WTC11 (cell line): Measurements from ENCODE around the gene GLT8D1. TPM values are rescaled to one million over a fixed set of nuclear protein-coding genes. Genes with fewer than 3 reads are reported as not detected.

Source experiments
- ATAC-seq: fragments of 200-7000 bp; cut with Tn5 transposase; 2 replicates; pipeline ENCODE4 v1.10.0; 2021; ENCODE audit warnings: mild to moderate bottlenecking, moderate library complexity
- CTCF ChIA-PET: fragments of 300-600 bp; sonication (Branson Sonifier 250); formaldehyde crosslinking; loops from one replicate; lab custom pipeline; 2021; ENCODE audit warnings: antibody characterized with exemption; lab: Charles Lee
- POLR2A ChIA-PET: fragments of 350-600 bp; sonication (Branson Sonifier 250); formaldehyde crosslinking; loops from one replicate; lab custom pipeline; 2021; ENCODE audit warnings: antibody characterized with exemption; lab: Charles Lee
- DNase-seq: peaks from one replicate; pipeline ENCODE4 v3.0.0; 2021; ENCODE audit warnings: low spot score
- H3K27ac Mint-ChIP-seq: 2 replicates; pipeline ENCODE4 v1.8.0; 2021; ENCODE audit warnings: mixed read lengths
- H3K27me3 Mint-ChIP-seq: 2 replicates; pipeline ENCODE4 v1.8.0; 2021; ENCODE audit warnings: low read depth, mild to moderate bottlenecking, moderate library complexity, mixed read lengths
- H3K36me3 Mint-ChIP-seq: 2 replicates; pipeline ENCODE4 v1.8.0; 2021; ENCODE audit warnings: mixed read lengths
- H3K4me1 Mint-ChIP-seq: 2 replicates; pipeline ENCODE4 v1.8.0; 2022; ENCODE audit warnings: mixed read lengths
- H3K4me3 Mint-ChIP-seq: 2 replicates; pipeline ENCODE4 v1.8.0; 2021; ENCODE audit warnings: mild to moderate bottlenecking, moderate library complexity, mixed read lengths
- H3K9me3 Mint-ChIP-seq: 2 replicates; pipeline ENCODE4 v1.8.0; 2021; ENCODE audit warnings: mixed read lengths
- ATF1 ChIP-seq: sonication (generic); formaldehyde crosslinking; IDR thresholded peaks from 2 replicates; pipeline ENCODE4 v1.8.1; 2023; ENCODE audit warnings: mild to moderate bottlenecking, moderate library complexity, missing genetic modification reagents
- CREB1 ChIP-seq: sonication (generic); formaldehyde crosslinking; IDR thresholded peaks from 2 replicates; pipeline ENCODE4 v1.8.0; 2023; ENCODE audit warnings: mild to moderate bottlenecking, missing genetic modification reagents
- CREM ChIP-seq: sonication (generic); formaldehyde crosslinking; IDR thresholded peaks from 2 replicates; pipeline ENCODE4 v1.8.1; 2022; ENCODE audit warnings: mild to moderate bottlenecking, missing genetic modification reagents, moderate library complexity
- ETV6 ChIP-seq: sonication (generic); formaldehyde crosslinking; IDR thresholded peaks from 2 replicates; pipeline ENCODE4 v1.8.1; 2022; ENCODE audit warnings: mild to moderate bottlenecking, missing genetic modification reagents
- FOXJ3 ChIP-seq: sonication (generic); formaldehyde crosslinking; IDR thresholded peaks from 2 replicates; pipeline ENCODE4 v1.9.0; 2021; ENCODE audit warnings: missing genetic modification reagents, mild to moderate bottlenecking, borderline replicate concordance
- NFYB ChIP-seq: sonication (generic); formaldehyde crosslinking; conservative IDR thresholded peaks from 2 replicates; pipeline ENCODE4 v1.8.0; 2022; ENCODE audit warnings: low read depth, missing genetic modification reagents
- NR2C2 ChIP-seq: sonication (generic); formaldehyde crosslinking; IDR thresholded peaks from 2 replicates; pipeline ENCODE4 v1.8.0; 2022; ENCODE audit warnings: mild to moderate bottlenecking, missing genetic modification reagents
- RORB ChIP-seq: fragments of 250-450 bp; sonication (Bioruptor Pico); IDR thresholded peaks from 2 replicates; pipeline ENCODE4 v1.9.0; 2021; ENCODE audit warnings: mild to moderate bottlenecking
- SP1 ChIP-seq: sonication (generic); formaldehyde crosslinking; conservative IDR thresholded peaks from 2 replicates; pipeline ENCODE4 v1.8.1; 2022; ENCODE audit warnings: missing genetic modification reagents
- TEAD4 ChIP-seq: sonication (generic); formaldehyde crosslinking; IDR thresholded peaks from 2 replicates; pipeline ENCODE4 v1.8.0; 2022; ENCODE audit warnings: mild to moderate bottlenecking, missing genetic modification reagents
- ZNF121 ChIP-seq: sonication (generic); formaldehyde crosslinking; IDR thresholded peaks from 2 replicates; pipeline ENCODE4 v1.8.0; 2023; ENCODE audit warnings: missing genetic modification reagents
- ZNF671 ChIP-seq: fragments of 250-450 bp; sonication (Bioruptor Pico); IDR thresholded peaks from 2 replicates; pipeline ENCODE4 v1.8.0; 2021; ENCODE audit warnings: mild to moderate bottlenecking
- total RNA-seq: library from RNA; stranded (reverse); gene quantifications from 3 replicates; pipeline ENCODE4 v1.2.3, GENCODE V29; 2021
- TF ChIP-seq, protein P1 (sequence below): sonication (generic); formaldehyde crosslinking; IDR thresholded peaks from 2 replicates; pipeline ENCODE4 v1.8.0; 2022; ENCODE audit warnings: mild to moderate bottlenecking, missing genetic modification reagents
- TF ChIP-seq, protein P2 (sequence below): sonication (generic); formaldehyde crosslinking; IDR thresholded peaks from 2 replicates; pipeline ENCODE4 v1.8.1; 2023; ENCODE audit warnings: mild to moderate bottlenecking, missing genetic modification reagents
- TF ChIP-seq, protein P3 (sequence below): sonication (generic); formaldehyde crosslinking; IDR thresholded peaks from 2 replicates; pipeline ENCODE4 v1.8.1; 2023; ENCODE audit warnings: mild to moderate bottlenecking, missing genetic modification reagents, borderline replicate concordance
- TF ChIP-seq, protein P4 (sequence below): sonication (generic); formaldehyde crosslinking; IDR thresholded peaks from 2 replicates; pipeline ENCODE4 v1.8.1; 2023; ENCODE audit warnings: mild to moderate bottlenecking, missing genetic modification reagents
- TF ChIP-seq, protein P5 (sequence below): sonication (generic); formaldehyde crosslinking; IDR thresholded peaks from 2 replicates; pipeline ENCODE4 v1.8.0; 2023; ENCODE audit warnings: missing genetic modification reagents, mild to moderate bottlenecking, borderline replicate concordance
- TF ChIP-seq, protein P6 (sequence below): fragments of 250-450 bp; sonication (Bioruptor Pico); IDR thresholded peaks from 2 replicates; pipeline ENCODE4 v1.9.0; 2021; ENCODE audit warnings: mild to moderate bottlenecking
- TF ChIP-seq, protein P7 (sequence below): sonication (generic); formaldehyde crosslinking; IDR thresholded peaks from 2 replicates; pipeline ENCODE4 v1.8.1; 2023; ENCODE audit warnings: mild to moderate bottlenecking, missing genetic modification reagents, moderate library complexity
- TF ChIP-seq, protein P8 (sequence below): sonication (generic); formaldehyde crosslinking; IDR thresholded peaks from 2 replicates; pipeline ENCODE4 v1.8.1; 2022; ENCODE audit warnings: mild to moderate bottlenecking, moderate library complexity, missing genetic modification reagents
- TF ChIP-seq, protein P9 (sequence below): sonication (generic); formaldehyde crosslinking; IDR thresholded peaks from 2 replicates; pipeline ENCODE4 v1.8.0; 2022; ENCODE audit warnings: mild to moderate bottlenecking, missing genetic modification reagents

The GLT8D1 gene
- total RNA-seq, 1 experiment from 2014 or later, result 41.2 TPM

DNA sequence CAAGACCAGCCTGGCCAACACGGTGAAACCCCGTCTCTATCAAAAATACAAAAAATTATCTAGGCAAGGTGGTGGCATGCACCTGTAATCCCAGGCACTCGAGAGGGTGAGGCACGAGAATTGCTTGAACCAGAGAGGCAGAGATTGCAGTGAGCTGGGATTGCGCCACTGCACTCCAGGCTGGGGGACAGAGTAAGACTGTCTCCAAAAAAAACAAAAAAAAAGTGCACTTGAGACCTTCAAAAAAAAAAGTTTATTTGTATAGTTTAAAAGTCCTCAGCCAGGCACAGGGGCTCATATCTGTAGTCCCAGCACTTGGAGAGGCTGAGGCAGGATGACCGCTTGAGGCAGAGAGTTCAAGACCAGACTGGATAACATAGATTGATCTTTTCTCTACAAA lies 22.0 kb downstream of the GLT8D1 start:
- Mint-ChIP-seq H3K36me3 (peaks cover 36% of the 10 kb centered on the region), H3K27ac (no peak overlapping the region), H3K4me1 (peaks cover 30% of the 10 kb centered on the region), H3K27me3 (no peaks in the 10 kb centered on the region; the same call in 1 of the 2 replicates), H3K4me3 (peak overlapping the region; percentile 84), H3K9me3 (no peaks in the 10 kb centered on the region)
- CTCF ChIA-PET, result no interaction called here
- DNase-seq (no peak), ATAC-seq (no peak)
- POLR2A ChIA-PET, result no interaction called here
- TF ChIP-seq RORB (CRISPR knock-in tag), result no peak
- TF ChIP-seq ZNF671 (CRISPR knock-in tag), result no peak
- TF ChIP-seq ZNF121 (CRISPR knock-in tag), result no peak
- no peak for TF ChIP-seq TEAD4 (CRISPR knock-in tag)
- no peak for TF ChIP-seq CREB1 (CRISPR knock-in tag)
- no peak for TF ChIP-seq NFYB (CRISPR knock-in tag)
- TF ChIP-seq, protein P1, sequence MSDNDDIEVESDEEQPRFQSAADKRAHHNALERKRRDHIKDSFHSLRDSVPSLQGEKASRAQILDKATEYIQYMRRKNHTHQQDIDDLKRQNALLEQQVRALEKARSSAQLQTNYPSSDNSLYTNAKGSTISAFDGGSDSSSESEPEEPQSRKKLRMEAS (CRISPR knock-in tag), result no peak

DNA sequence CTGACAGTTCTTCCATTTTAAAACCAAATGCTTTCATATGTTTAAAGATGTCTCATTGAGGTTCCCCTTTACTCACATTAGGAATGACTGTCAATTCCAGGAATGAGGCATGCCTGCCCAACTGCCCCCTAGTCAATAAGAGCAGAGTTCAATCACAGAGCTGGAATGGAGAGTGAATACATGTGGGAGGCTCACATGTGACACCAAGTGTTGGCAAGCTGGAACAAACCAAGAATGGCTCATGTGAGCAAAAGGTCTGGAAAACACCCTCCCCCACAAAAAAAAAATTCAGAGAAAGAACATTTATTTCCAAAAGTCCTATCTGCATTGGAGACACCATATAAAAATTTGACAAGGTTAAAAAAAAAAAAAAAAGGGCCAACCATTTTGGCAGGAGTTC lies 23.6 kb downstream of the GLT8D1 start:
- POLR2A ChIA-PET, result no interaction called here
- Mint-ChIP-seq H3K36me3 (peaks cover 30% of the 10 kb centered on the region), H3K4me3 (no peak overlapping the region), H3K4me1 (peaks cover 22% of the 10 kb centered on the region), H3K27me3 (no peaks in the 10 kb centered on the region; the same call in 1 of the 2 replicates), H3K27ac (peak overlapping the region; percentile 16; the same call in 1 of the 2 replicates), H3K9me3 (no peaks in the 10 kb centered on the region)
- no peak for DNase-seq
- peak; percentile 18; the same call in 1 of the 2 replicates for ATAC-seq
- CTCF ChIA-PET, result interaction anchor here (1.0 kb wide), 1 partner anchor 117 kb away, joined by 3 read pairs; no protein-coding TSS in a partner anchor
- TF ChIP-seq, protein P2, sequence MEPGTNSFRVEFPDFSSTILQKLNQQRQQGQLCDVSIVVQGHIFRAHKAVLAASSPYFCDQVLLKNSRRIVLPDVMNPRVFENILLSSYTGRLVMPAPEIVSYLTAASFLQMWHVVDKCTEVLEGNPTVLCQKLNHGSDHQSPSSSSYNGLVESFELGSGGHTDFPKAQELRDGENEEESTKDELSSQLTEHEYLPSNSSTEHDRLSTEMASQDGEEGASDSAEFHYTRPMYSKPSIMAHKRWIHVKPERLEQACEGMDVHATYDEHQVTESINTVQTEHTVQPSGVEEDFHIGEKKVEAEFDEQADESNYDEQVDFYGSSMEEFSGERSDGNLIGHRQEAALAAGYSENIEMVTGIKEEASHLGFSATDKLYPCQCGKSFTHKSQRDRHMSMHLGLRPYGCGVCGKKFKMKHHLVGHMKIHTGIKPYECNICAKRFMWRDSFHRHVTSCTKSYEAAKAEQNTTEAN (CRISPR knock-in tag), result no peak
- TF ChIP-seq, protein P3, sequence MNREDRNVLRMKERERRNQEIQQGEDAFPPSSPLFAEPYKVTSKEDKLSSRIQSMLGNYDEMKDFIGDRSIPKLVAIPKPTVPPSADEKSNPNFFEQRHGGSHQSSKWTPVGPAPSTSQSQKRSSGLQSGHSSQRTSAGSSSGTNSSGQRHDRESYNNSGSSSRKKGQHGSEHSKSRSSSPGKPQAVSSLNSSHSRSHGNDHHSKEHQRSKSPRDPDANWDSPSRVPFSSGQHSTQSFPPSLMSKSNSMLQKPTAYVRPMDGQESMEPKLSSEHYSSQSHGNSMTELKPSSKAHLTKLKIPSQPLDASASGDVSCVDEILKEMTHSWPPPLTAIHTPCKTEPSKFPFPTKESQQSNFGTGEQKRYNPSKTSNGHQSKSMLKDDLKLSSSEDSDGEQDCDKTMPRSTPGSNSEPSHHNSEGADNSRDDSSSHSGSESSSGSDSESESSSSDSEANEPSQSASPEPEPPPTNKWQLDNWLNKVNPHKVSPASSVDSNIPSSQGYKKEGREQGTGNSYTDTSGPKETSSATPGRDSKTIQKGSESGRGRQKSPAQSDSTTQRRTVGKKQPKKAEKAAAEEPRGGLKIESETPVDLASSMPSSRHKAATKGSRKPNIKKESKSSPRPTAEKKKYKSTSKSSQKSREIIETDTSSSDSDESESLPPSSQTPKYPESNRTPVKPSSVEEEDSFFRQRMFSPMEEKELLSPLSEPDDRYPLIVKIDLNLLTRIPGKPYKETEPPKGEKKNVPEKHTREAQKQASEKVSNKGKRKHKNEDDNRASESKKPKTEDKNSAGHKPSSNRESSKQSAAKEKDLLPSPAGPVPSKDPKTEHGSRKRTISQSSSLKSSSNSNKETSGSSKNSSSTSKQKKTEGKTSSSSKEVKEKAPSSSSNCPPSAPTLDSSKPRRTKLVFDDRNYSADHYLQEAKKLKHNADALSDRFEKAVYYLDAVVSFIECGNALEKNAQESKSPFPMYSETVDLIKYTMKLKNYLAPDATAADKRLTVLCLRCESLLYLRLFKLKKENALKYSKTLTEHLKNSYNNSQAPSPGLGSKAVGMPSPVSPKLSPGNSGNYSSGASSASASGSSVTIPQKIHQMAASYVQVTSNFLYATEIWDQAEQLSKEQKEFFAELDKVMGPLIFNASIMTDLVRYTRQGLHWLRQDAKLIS (CRISPR knock-in tag), result no peak
- TF ChIP-seq, protein P4, sequence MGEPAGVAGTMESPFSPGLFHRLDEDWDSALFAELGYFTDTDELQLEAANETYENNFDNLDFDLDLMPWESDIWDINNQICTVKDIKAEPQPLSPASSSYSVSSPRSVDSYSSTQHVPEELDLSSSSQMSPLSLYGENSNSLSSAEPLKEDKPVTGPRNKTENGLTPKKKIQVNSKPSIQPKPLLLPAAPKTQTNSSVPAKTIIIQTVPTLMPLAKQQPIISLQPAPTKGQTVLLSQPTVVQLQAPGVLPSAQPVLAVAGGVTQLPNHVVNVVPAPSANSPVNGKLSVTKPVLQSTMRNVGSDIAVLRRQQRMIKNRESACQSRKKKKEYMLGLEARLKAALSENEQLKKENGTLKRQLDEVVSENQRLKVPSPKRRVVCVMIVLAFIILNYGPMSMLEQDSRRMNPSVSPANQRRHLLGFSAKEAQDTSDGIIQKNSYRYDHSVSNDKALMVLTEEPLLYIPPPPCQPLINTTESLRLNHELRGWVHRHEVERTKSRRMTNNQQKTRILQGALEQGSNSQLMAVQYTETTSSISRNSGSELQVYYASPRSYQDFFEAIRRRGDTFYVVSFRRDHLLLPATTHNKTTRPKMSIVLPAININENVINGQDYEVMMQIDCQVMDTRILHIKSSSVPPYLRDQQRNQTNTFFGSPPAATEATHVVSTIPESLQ (CRISPR knock-in tag), result no peak
- no peak for TF ChIP-seq ETV6
- TF ChIP-seq, protein P5, sequence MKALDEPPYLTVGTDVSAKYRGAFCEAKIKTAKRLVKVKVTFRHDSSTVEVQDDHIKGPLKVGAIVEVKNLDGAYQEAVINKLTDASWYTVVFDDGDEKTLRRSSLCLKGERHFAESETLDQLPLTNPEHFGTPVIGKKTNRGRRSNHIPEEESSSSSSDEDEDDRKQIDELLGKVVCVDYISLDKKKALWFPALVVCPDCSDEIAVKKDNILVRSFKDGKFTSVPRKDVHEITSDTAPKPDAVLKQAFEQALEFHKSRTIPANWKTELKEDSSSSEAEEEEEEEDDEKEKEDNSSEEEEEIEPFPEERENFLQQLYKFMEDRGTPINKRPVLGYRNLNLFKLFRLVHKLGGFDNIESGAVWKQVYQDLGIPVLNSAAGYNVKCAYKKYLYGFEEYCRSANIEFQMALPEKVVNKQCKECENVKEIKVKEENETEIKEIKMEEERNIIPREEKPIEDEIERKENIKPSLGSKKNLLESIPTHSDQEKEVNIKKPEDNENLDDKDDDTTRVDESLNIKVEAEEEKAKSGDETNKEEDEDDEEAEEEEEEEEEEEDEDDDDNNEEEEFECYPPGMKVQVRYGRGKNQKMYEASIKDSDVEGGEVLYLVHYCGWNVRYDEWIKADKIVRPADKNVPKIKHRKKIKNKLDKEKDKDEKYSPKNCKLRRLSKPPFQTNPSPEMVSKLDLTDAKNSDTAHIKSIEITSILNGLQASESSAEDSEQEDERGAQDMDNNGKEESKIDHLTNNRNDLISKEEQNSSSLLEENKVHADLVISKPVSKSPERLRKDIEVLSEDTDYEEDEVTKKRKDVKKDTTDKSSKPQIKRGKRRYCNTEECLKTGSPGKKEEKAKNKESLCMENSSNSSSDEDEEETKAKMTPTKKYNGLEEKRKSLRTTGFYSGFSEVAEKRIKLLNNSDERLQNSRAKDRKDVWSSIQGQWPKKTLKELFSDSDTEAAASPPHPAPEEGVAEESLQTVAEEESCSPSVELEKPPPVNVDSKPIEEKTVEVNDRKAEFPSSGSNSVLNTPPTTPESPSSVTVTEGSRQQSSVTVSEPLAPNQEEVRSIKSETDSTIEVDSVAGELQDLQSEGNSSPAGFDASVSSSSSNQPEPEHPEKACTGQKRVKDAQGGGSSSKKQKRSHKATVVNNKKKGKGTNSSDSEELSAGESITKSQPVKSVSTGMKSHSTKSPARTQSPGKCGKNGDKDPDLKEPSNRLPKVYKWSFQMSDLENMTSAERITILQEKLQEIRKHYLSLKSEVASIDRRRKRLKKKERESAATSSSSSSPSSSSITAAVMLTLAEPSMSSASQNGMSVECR, result no peak
- TF ChIP-seq, protein P6, sequence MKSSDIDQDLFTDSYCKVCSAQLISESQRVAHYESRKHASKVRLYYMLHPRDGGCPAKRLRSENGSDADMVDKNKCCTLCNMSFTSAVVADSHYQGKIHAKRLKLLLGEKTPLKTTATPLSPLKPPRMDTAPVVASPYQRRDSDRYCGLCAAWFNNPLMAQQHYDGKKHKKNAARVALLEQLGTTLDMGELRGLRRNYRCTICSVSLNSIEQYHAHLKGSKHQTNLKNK, result no peak
- TF ChIP-seq, protein P7, sequence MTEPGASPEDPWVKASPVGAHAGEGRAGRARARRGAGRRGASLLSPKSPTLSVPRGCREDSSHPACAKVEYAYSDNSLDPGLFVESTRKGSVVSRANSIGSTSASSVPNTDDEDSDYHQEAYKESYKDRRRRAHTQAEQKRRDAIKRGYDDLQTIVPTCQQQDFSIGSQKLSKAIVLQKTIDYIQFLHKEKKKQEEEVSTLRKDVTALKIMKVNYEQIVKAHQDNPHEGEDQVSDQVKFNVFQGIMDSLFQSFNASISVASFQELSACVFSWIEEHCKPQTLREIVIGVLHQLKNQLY (CRISPR knock-in tag), result no peak
- no peak for TF ChIP-seq SP1
- TF ChIP-seq, protein P8, sequence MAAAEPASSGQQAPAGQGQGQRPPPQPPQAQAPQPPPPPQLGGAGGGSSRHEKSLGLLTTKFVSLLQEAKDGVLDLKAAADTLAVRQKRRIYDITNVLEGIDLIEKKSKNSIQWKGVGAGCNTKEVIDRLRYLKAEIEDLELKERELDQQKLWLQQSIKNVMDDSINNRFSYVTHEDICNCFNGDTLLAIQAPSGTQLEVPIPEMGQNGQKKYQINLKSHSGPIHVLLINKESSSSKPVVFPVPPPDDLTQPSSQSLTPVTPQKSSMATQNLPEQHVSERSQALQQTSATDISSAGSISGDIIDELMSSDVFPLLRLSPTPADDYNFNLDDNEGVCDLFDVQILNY (CRISPR knock-in tag), result no peak
- TF ChIP-seq FOXJ3, result no peak
- TF ChIP-seq ATF1 (CRISPR knock-in tag), result no peak
- no peak for TF ChIP-seq NR2C2
- no peak for TF ChIP-seq CREM (CRISPR knock-in tag)
- TF ChIP-seq, protein P9, sequence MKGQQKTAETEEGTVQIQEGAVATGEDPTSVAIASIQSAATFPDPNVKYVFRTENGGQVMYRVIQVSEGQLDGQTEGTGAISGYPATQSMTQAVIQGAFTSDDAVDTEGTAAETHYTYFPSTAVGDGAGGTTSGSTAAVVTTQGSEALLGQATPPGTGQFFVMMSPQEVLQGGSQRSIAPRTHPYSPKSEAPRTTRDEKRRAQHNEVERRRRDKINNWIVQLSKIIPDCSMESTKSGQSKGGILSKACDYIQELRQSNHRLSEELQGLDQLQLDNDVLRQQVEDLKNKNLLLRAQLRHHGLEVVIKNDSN (CRISPR knock-in tag), result no peak
